HCT116 (cell line): Measurements from ENCODE around the gene GRM4. TPM values are rescaled to one million over a fixed set of nuclear protein-coding genes. Genes with fewer than 3 reads are reported as not detected.

Source experiments
- ATAC-seq: fragments of 200-7000 bp; cut with Tn5 transposase; 2 replicates; pipeline ENCODE4 v1.9.1; 2020; ENCODE audit warnings: mild to moderate bottlenecking, moderate library complexity
- BruUV-seq: library from RNA; stranded (reverse); fragments of 400-500 nt; replicated peaks from 2 replicates; lab custom pipeline; 2021; lab: Mats Ljungman, UMichigan
- CTCF ChIA-PET: fragments of 300-600 bp; sonication (Branson Sonifier 250); formaldehyde crosslinking; loops from one replicate; lab custom pipeline; 2021; ENCODE audit warnings: antibody characterized with exemption; lab: Charles Lee
- POLR2A ChIA-PET: fragments of 300-600, 350-600 bp; sonication (Branson Sonifier 250); formaldehyde crosslinking; loops from one replicate; lab custom pipeline; 2021; ENCODE audit warnings: antibody characterized with exemption; lab: Charles Lee
- RAD21 ChIA-PET, 2 experiments: fragments of 300-600 bp; sonication (Branson Sonifier 250); formaldehyde crosslinking; loops; one replicate each; lab custom pipeline; 2023; ENCODE audit warnings: low total read pairs in 2 of 2; ENCODE audit not compliant: uncharacterized antibody in 2 of 2, unreplicated experiment in 2 of 2, low non-redundant PET in 1 of 2; lab: Charles Lee
- DNase-seq: peaks from one replicate; pipeline ENCODE4 v3.0.0-alpha.2; 2010; ENCODE audit warnings: low read depth, low spot score
- H2AFZ ChIP-seq: fragments of 200-600 bp; shearing (Covaris generic), sonication (generic); 2 replicates; pipeline ENCODE4 v1.6.1; 2017; ENCODE audit warnings: low read depth, mixed run types, mixed read lengths, antibody characterized with exemption, low read length; ENCODE audit not compliant: poor library complexity, severe bottlenecking
- H3K27ac ChIP-seq: 2 replicates; pipeline ENCODE4 v1.5.1; 2012; ENCODE audit warnings: low read depth, low read length
- H3K27me3 ChIP-seq: fragments of 200-600 bp; sonication (generic); 2 replicates; pipeline ENCODE4 v1.6.1; 2016; ENCODE audit warnings: mixed run types, low read length, mixed read lengths; ENCODE audit not compliant: insufficient read depth
- H3K36me3 ChIP-seq, 2 experiments: fragments of 200-500 bp in 1 of 2; fragments of 200-600 bp in 1 of 2; sonication (Bioruptor generic) in 1 of 2; sonication (generic) in 1 of 2; 2 replicates each; pipeline versions ENCODE4 v1.5.1 to v1.6.1; 2014 to 2016; ENCODE audit warnings: low read length in 2 of 2, inconsistent platforms in 1 of 2, mixed read lengths in 1 of 2, mixed run types in 1 of 2; ENCODE audit not compliant: insufficient read depth in 2 of 2, control insufficient read depth in 1 of 2
- H3K4me1 ChIP-seq, 2 experiments: fragments of 200-600 bp in 1 of 2; sonication (generic) in 1 of 2; 2 replicates each; pipeline versions ENCODE4 v1.5.1 to v1.6.1; 2012 to 2017; ENCODE audit warnings: low read length in 2 of 2, inconsistent platforms in 1 of 2, mild to moderate bottlenecking in 1 of 2, mixed read lengths in 1 of 2, mixed run types in 1 of 2, moderate library complexity in 1 of 2; ENCODE audit not compliant: insufficient read depth in 2 of 2, control insufficient read depth in 1 of 2
- H3K4me2 ChIP-seq: fragments of 200-600 bp; sonication (generic); 2 replicates; pipeline ENCODE4 v1.6.1; 2017; ENCODE audit warnings: mixed run types, low read length, mixed read lengths
- H3K4me3 ChIP-seq, 2 experiments: fragments of 200-600 bp in 1 of 2; sonication (generic) in 1 of 2; replicated peaks in 1 of 2; 2 replicates each; pipeline ENCODE4 v1.5.1; 2011 to 2016; ENCODE audit warnings: low read length in 2 of 2, control low read depth in 1 of 2, low read depth in 1 of 2, mild to moderate bottlenecking in 1 of 2, mixed read lengths in 1 of 2, mixed run types in 1 of 2
- H3K79me2 ChIP-seq: fragments of 200-600 bp; sonication (generic); 2 replicates; pipeline ENCODE4 v1.6.1; 2017; ENCODE audit warnings: mild to moderate bottlenecking, mixed run types, low read length, moderate library complexity, mixed read lengths; ENCODE audit not compliant: insufficient read depth
- H3K9ac ChIP-seq: fragments of 200-600 bp; sonication (generic); 2 replicates; pipeline ENCODE4 v1.6.1; 2016; ENCODE audit warnings: low read length, mixed read lengths
- H3K9me2 ChIP-seq: fragments of 200-600 bp; sonication (generic), shearing (Covaris generic); 2 replicates; pipeline ENCODE4 v1.6.1; 2017; ENCODE audit warnings: mixed run types, mild to moderate bottlenecking, moderate library complexity; ENCODE audit not compliant: insufficient read depth
- H3K9me3 ChIP-seq, 2 experiments: fragments of 200-500 bp in 1 of 2; fragments of 200-600 bp in 1 of 2; sonication (Bioruptor generic) in 1 of 2; sonication (generic) in 1 of 2; 2 replicates each; pipeline ENCODE4 v1.6.1; 2014 to 2017; ENCODE audit warnings: low read length in 2 of 2, mixed read lengths in 2 of 2, inconsistent platforms in 1 of 2, low read depth in 1 of 2, mild to moderate bottlenecking in 1 of 2, mixed run types in 1 of 2, moderate library complexity in 1 of 2; ENCODE audit not compliant: control insufficient read depth in 1 of 2, insufficient read depth in 1 of 2
- H4K20me1 ChIP-seq: fragments of 200-600 bp; sonication (generic), shearing (Covaris generic); 2 replicates; pipeline ENCODE4 v1.6.1; 2017; ENCODE audit warnings: mixed run types, mild to moderate bottlenecking, moderate library complexity; ENCODE audit not compliant: insufficient read depth
- ATF3 ChIP-seq: IDR thresholded peaks from 2 replicates; pipeline ENCODE4 v1.6.1; 2012
- CBX3 ChIP-seq: IDR thresholded peaks from 2 replicates; pipeline ENCODE4 v1.6.1; 2012; ENCODE audit warnings: low read depth
- CEBPB ChIP-seq: IDR thresholded peaks from 2 replicates; pipeline ENCODE4 v1.6.1; 2012; ENCODE audit warnings: low read depth
- CTCF ChIP-seq, 3 experiments: fragments of 200-600 bp in 1 of 3; sonication (generic) in 1 of 3; IDR thresholded peaks in 2 of 3; conservative IDR thresholded peaks in 1 of 3; 2 replicates each; pipeline ENCODE4 v1.5.1; 2012 to 2017; ENCODE audit warnings: low read depth in 2 of 3, low read length in 2 of 3, antibody characterized with exemption in 1 of 3, borderline replicate concordance in 1 of 3, control low read depth in 1 of 3, mild to moderate bottlenecking in 1 of 3, mixed read lengths in 1 of 3, mixed run types in 1 of 3, moderate library complexity in 1 of 3; ENCODE audit not compliant: insufficient read depth in 1 of 3
- EGR1 ChIP-seq: IDR thresholded peaks from 2 replicates; pipeline ENCODE4 v1.6.1; 2012; ENCODE audit warnings: low read depth
- ELF1 ChIP-seq: IDR thresholded peaks from 2 replicates; pipeline ENCODE4 v1.6.1; 2012; ENCODE audit warnings: low read depth, borderline replicate concordance
- FOSL1 ChIP-seq: IDR thresholded peaks from 2 replicates; pipeline ENCODE4 v1.6.1; 2012; ENCODE audit warnings: low read depth
- MAX ChIP-seq: IDR thresholded peaks from 2 replicates; pipeline ENCODE4 v1.6.1; 2012
- POLR2A ChIP-seq: IDR thresholded peaks from 2 replicates; pipeline ENCODE4 v1.7.0; 2011; ENCODE audit warnings: borderline replicate concordance; ENCODE audit not compliant: insufficient read depth, insufficient read length; ENCODE audit errors: extremely low read depth
- POLR2AphosphoS5 ChIP-seq: IDR thresholded peaks from 2 replicates; pipeline ENCODE4 v1.6.1; 2011; ENCODE audit warnings: mild to moderate bottlenecking, low read depth, low read length, moderate library complexity
- RAD21 ChIP-seq: IDR thresholded peaks from 2 replicates; pipeline ENCODE4 v1.6.1; 2012; ENCODE audit warnings: low read depth, mild to moderate bottlenecking
- REST ChIP-seq: IDR thresholded peaks from 2 replicates; pipeline ENCODE4 v1.6.1; 2012; ENCODE audit warnings: low read depth
- SIN3A ChIP-seq: IDR thresholded peaks from 2 replicates; pipeline ENCODE4 v1.6.1; 2012; ENCODE audit warnings: low read depth
- SP1 ChIP-seq: IDR thresholded peaks from 2 replicates; pipeline ENCODE4 v1.6.1; 2012; ENCODE audit warnings: low read depth
- TCF7L2 ChIP-seq: IDR thresholded peaks from 2 replicates; pipeline ENCODE4 v1.7.0; 2011; ENCODE audit warnings: borderline replicate concordance, inconsistent platforms; ENCODE audit not compliant: insufficient read depth, insufficient read length; ENCODE audit errors: extremely low read depth
- YY1 ChIP-seq: IDR thresholded peaks from 2 replicates; pipeline ENCODE4 v1.6.1; 2011; ENCODE audit warnings: low read length, low read depth, moderate library complexity, mild to moderate bottlenecking; ENCODE audit not compliant: insufficient replicate concordance; ENCODE audit errors: extremely low read depth
- ZNF274 ChIP-seq: fragments of 200-500 bp; sonication (Bioruptor generic); IDR thresholded peaks from 2 replicates; pipeline ENCODE4 v1.6.1; 2014; ENCODE audit warnings: mild to moderate bottlenecking, low read depth, low read length, inconsistent platforms
- intact Hi-C: fragments of 100-400 bp; cut with micrococcal nuclease; formaldehyde crosslinking; loops from 2 replicates; pipeline ENCODE4 v1.10.0; 2022
- total RNA-seq: library from RNA; stranded (reverse); gene quantifications from one replicate; pipeline ENCODE4 v1.2.1, GENCODE V29; 2021; ENCODE audit not compliant: unreplicated experiment

The GRM4 gene
- total RNA-seq, 1 experiment from 2014 or later: 2.6 TPM

GRCh38 chr6:33985947-33986346, 159.9 kb downstream of the GRM4 start:
- ChIA-PET POLR2A (no interaction called here), RAD21 (no interaction called here), CTCF (interaction anchor here (1.1 kb wide), 1 partner anchor 42 kb away, joined by 3 read pairs; no protein-coding TSS in a partner anchor)
- Histone ChIP-seq H3K9me3 (no peaks in the 10 kb centered on the region), H3K4me1 (peaks cover 9 to 23% of the 10 kb centered on the region in 2 experiments; a peak in 3 of 4 replicates), H3K79me2 (no peaks in the 10 kb centered on the region), H3K4me3 (no peak overlapping the region), H3K27ac (no peak overlapping the region), H3K4me2 (no peak overlapping the region), H2AFZ (no peak overlapping the region), H3K9me2 (no peaks in the 10 kb centered on the region), H3K9ac (no peak overlapping the region), H3K27me3 (no peaks in the 10 kb centered on the region), H4K20me1 (no peaks in the 10 kb centered on the region), H3K36me3 (no peaks in the 10 kb centered on the region)
- no TSS peak for BruUV-seq
- ATAC-seq (no peak), DNase-seq (no peak)
- intact Hi-C loops: no loop called here
- TF ChIP-seq CBX3 (no peak), ELF1 (no peak), POLR2AphosphoS5 (no peak), REST (no peak), SIN3A (no peak), FOSL1 (no peak), ZNF274 (no peak), ATF3 (no peak), MAX (no peak), TCF7L2 (no peak), YY1 (no peak), SP1 (no peak), RAD21 (no peak), EGR1 (no peak), CEBPB (no peak), CTCF (IDR thresholded peaks at IDR 0.05 in 2 of 3, conservative IDR thresholded peaks at IDR 0.05 in 1 of 3; ENCODE audit: borderline replicate concordance in 1 of 3, insufficient read depth in 1 of 3, low read depth in 2 of 3, low read length in 2 of 3) (no peak), POLR2A (no peak)
